ENCODE data around the gene ADAMTS8.

ADAMTS8 gene

GRCh38 chr11:130474637-130475400 lies 46.4 kb upstream of the ADAMTS8 start (continued):
- no peak for TF ChIP-seq TOX (CRISPR knock-in tag; IDR thresholded peaks at IDR 0.05; ENCODE audit: borderline replicate concordance)
- TF ChIP-seq ZNF8 (CRISPR knock-in tag; IDR thresholded peaks at IDR 0.05), result no peak

- no peak for ATAC-seq
- no peak for TF ChIP-seq TCF4 (CRISPR knock-in tag; IDR thresholded peaks at IDR 0.05; ENCODE audit: borderline replicate concordance)
- TF ChIP-seq PPARA (CRISPR knock-in tag; IDR thresholded peaks at IDR 0.05; ENCODE audit: borderline replicate concordance), result no peak
- TF ChIP-seq ESRRG (CRISPR knock-in tag; IDR thresholded peaks at IDR 0.05), result no peak
- no peak for TF ChIP-seq ZNF70 (CRISPR knock-in tag; IDR thresholded peaks at IDR 0.05)
- TF ChIP-seq GLIS3 (CRISPR knock-in tag; IDR thresholded peaks at IDR 0.05), result no peak
- TF ChIP-seq ARNTL (CRISPR knock-in tag; IDR thresholded peaks at IDR 0.05; ENCODE audit: borderline replicate concordance, low read depth), result no peak
- no peak for TF ChIP-seq OSR1 (CRISPR knock-in tag; IDR thresholded peaks at IDR 0.05)
Observed at GRCh38 chr11:130473795-130474377, 45.5 kb upstream of the ADAMTS8 start.

GRCh38 chr11:130473056-130473794 lies 44.8 kb upstream of the ADAMTS8 start:
- no peak for TF ChIP-seq PPARA (CRISPR knock-in tag; IDR thresholded peaks at IDR 0.05; ENCODE audit: borderline replicate concordance)
- TF ChIP-seq CSDC2 (CRISPR knock-in tag; IDR thresholded peaks at IDR 0.05), result no peak
- TF ChIP-seq ZNF565 (CRISPR knock-in tag; conservative IDR thresholded peaks at IDR 0.05; ENCODE audit: low read depth), result no peak
- no peak for TF ChIP-seq BACH2 (CRISPR knock-in tag; IDR thresholded peaks at IDR 0.05; ENCODE audit: borderline replicate concordance)
- TF ChIP-seq TOX (CRISPR knock-in tag; IDR thresholded peaks at IDR 0.05; ENCODE audit: borderline replicate concordance), result no peak
- no peak for TF ChIP-seq RARB (CRISPR knock-in tag; IDR thresholded peaks at IDR 0.05)
- no peak for TF ChIP-seq OSR1 (CRISPR knock-in tag; IDR thresholded peaks at IDR 0.05)
- no peak for TF ChIP-seq ZFP3 (CRISPR knock-in tag; IDR thresholded peaks at IDR 0.05)
- no peak for TF ChIP-seq GLIS3 (CRISPR knock-in tag; IDR thresholded peaks at IDR 0.05)
- TF ChIP-seq POU6F1 (CRISPR knock-in tag; IDR thresholded peaks at IDR 0.05; ENCODE audit: borderline replicate concordance, low read depth), result no peak
- no peak for TF ChIP-seq CSRNP3 (CRISPR knock-in tag; IDR thresholded peaks at IDR 0.05)
- TF ChIP-seq ISL1 (CRISPR knock-in tag; IDR thresholded peaks at IDR 0.05), result no peak
- no peak for TF ChIP-seq ZC3H10 (CRISPR knock-in tag; IDR thresholded peaks at IDR 0.05)
- no peak for ATAC-seq

- no peak for ATAC-seq
- TF ChIP-seq PPARA (CRISPR knock-in tag; IDR thresholded peaks at IDR 0.05; ENCODE audit: borderline replicate concordance) (no peak), GLIS3 (CRISPR knock-in tag; IDR thresholded peaks at IDR 0.05) (no peak), TCF4 (CRISPR knock-in tag; IDR thresholded peaks at IDR 0.05; ENCODE audit: borderline replicate concordance) (no peak), CSDC2 (CRISPR knock-in tag; IDR thresholded peaks at IDR 0.05) (no peak), ZNF8 (CRISPR knock-in tag; IDR thresholded peaks at IDR 0.05) (no peak), BACH2 (CRISPR knock-in tag; IDR thresholded peaks at IDR 0.05; ENCODE audit: borderline replicate concordance) (no peak), ESRRG (CRISPR knock-in tag; IDR thresholded peaks at IDR 0.05) (no peak), CSRNP3 (CRISPR knock-in tag; IDR thresholded peaks at IDR 0.05) (no peak), ISL1 (CRISPR knock-in tag; IDR thresholded peaks at IDR 0.05) (no peak), TSHZ2 (CRISPR knock-in tag; IDR thresholded peaks at IDR 0.05) (no peak), POU6F1 (CRISPR knock-in tag; IDR thresholded peaks at IDR 0.05; ENCODE audit: borderline replicate concordance, low read depth) (no peak), TOX (CRISPR knock-in tag; IDR thresholded peaks at IDR 0.05; ENCODE audit: borderline replicate concordance) (no peak), CREB5 (CRISPR knock-in tag; IDR thresholded peaks at IDR 0.05; ENCODE audit: low read depth) (no peak), OSR1 (CRISPR knock-in tag; IDR thresholded peaks at IDR 0.05) (no peak), RARB (CRISPR knock-in tag; IDR thresholded peaks at IDR 0.05) (no peak), ZC3H10 (CRISPR knock-in tag; IDR thresholded peaks at IDR 0.05) (no peak), ZFP3 (CRISPR knock-in tag; IDR thresholded peaks at IDR 0.05) (no peak)
Observed at GRCh38 chr11:130472434-130472961, 44.1 kb upstream of the ADAMTS8 start.
